D341Med (cell line): ENCODE measurements around the gene TCF4.
A peak's percentile ranks its signal among the peaks of the same experiment; 100 is the strongest.
"Not testable (repeated sequence)": the region's sequence is repeated elsewhere in the genome, so short reads cannot be mapped to it uniquely, and the experiment has no call there.

Experiments used
- DNase-seq: peaks from one replicate; pipeline ENCODE4 v3.0.0; 2012; ENCODE audit warnings: low spot score

The TCF4 gene

DNA sequence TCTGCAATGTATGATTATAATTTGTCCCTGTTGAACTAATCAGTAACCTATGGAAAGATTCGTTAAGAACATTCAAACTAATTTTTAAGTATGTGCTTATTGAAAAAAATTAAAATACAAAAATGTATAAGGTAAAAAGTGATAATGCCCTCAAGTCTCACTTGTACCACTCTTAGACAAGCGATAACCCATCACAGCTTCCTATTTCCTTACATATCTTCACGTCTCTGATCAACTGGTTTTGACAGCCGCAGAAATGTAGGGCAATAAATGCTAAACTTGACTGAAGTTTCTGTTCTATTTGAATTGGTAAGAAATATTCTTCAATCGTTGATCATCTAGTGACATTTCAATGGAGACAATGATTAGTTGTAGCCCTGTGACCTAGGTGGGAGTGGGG is 112.5 kb downstream of the TCF4 start:
- DNase-seq: no peak

DNA sequence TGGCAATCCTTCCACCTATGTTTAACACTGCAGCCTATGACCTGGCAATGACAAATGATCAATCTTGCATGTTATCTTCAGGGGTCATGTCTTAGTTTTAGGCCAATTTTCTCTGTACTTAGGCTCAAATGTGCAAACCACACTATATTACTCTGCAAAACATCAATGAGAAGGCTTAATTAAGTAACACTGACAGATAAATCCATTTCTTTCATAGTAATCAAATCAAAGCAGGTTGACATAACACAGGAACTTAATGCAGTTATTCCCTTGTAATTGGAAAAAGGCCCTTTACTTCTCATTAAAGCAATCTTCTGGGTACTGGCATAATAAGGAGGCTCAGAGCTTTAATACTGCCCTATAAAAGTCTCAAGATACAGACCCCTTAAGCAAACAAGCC is 114.4 kb downstream of the TCF4 start:
- no peak for DNase-seq

DNA sequence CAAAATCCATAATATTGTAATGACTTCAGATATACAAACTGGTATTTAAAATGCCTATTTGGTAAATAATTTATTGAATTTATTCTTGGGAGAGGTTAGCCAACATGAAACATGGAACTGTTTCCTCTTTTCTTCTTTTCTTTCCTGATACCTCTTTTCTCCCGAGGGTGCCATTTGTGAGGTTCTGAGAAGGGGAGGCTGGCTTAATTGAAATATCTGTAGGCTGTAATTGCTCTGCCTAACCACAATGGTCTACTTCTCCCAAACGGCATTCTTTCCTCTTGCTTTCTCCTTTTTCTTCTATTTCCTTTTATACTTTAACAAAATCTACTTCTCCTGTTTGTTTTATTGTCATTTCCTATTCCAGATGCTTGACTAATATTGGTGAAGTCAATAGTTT is 114.9 kb downstream of the TCF4 start:
- DNase-seq: no peak

DNA sequence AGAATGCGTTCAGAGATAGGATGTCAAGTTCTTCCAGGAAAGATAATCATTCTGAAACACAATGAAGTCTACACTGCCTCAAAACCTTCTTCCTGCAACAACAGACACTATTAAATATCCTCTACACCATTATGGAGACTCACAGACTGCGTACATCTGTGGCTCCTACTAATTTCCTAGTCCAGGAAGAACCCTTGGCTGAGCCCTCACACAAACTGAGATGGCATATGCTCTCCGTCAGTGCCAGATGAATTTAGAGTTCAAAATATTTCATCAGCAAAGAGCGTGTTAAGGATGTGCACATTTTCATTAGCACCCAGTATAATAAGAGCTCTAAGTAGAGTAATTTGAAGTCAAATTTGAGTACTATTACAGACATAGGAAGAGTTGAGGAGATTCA is 117.2 kb downstream of the TCF4 start:
- no peak for DNase-seq

DNA sequence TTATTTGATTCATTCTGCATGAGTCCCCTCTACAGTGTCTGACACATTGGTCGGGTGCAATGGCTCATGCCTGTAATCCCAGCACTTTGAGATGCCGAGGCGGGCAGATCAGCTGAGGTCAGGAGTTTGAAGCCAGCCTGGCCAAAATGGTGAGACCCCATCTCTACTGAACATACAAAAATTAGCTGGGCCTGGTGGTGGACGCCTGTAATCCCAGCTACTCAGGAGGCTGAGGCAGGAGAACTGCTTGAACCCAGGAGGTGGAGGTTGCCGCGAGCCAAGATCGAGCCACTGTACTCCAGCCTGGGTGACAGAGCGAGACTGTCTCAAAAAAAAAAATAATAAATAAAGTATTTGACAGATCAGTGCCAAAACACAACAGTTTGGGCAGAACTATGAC is 118.9 kb downstream of the TCF4 start:
- DNase-seq: not testable (repeated sequence)

DNA sequence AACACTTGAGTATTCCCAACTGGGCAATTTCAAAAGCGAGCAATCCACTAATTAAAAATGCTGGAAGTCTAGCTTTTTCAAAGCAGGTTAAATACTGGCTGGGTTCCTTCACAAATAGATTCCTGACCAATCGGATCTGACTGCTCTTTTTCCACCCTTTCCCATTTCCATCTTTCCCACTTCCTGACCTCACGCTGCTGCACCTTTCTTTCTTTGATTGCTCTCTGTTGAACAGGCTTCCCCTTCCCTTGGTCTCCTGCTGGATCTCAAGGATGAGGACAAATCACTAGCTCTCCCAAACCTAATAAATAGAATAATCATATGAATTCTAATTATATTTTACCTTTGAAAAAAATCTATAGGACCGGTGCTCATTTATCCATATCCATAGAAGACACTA is 121.2 kb downstream of the TCF4 start:
- no peak for DNase-seq

DNA sequence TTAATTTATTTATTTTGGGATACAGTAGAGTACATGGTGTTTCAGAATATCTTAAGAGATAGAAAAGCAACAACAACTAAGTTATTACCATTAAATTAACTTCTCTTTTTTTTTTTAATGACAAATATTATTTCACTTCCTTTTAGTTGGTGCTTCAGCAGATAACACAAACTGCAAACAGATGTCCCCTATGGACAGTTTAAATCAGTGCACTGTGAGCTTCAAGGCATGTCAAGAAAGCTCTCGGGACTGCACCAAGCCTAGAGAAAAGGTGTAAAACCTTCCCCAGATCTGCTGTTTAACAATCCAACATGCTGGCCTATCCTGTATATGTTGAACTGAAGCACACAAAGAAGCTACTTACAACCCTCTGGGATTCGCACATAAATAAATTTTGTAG is 122.7 kb downstream of the TCF4 start:
- DNase-seq: no peak

DNA sequence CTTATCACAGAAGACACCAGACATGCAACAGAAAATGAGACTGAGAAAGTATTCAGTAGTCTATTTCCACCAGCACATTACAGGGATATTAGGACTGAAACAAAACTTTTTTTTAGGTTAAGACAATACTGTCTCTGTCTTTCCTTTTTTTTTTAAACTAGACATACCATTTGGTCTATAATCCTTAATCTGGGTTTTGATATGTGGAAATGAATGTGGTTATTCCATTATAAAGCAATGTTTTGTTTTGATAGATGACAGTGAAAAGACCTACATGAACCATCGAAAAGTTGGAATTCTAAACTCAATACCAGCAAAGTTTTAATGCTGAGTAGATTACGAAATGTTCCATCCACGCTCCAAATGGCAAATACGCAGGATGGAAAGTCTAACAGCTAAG is 123.4 kb downstream of the TCF4 start:
- no peak for DNase-seq

DNA sequence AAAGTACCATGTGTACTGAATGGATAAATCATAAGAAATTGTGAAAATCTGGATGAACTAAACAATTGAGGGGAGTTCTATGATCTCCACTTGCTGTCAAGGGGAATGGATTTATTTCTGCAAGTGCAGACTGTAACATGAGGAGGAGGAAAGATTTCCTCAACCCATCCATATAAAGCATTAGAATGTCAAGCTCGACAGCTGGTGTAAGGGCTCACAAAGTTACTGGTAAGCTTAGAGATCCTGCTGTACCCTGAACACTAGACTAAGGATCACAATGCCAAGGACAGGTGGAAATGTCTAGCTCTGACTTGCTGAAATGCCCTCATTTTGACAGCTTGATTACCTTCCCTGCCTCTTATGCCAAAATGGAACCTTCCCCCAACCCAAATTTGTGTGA is 125.3 kb downstream of the TCF4 start:
- DNase-seq: peak; percentile 34

DNA sequence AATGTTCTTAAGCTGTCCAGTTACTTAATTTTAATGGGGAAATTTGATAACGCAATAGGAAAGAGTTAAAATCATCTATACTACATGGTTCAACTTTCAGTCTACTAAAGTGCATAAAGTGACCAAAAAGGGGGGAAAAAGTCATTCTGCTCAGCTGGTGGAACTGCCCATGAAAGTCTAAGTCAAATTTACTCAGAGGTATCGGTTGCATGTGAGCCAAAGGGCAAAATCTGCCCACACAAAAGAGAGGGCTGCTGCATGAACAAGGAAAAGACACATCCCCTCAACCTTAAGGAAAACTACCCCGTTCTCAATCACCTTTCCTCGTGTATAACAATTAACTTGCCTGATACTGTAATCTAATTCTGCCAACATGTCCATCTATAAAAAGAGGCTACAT is 126.1 kb downstream of the TCF4 start:
- DNase-seq: no peak

DNA sequence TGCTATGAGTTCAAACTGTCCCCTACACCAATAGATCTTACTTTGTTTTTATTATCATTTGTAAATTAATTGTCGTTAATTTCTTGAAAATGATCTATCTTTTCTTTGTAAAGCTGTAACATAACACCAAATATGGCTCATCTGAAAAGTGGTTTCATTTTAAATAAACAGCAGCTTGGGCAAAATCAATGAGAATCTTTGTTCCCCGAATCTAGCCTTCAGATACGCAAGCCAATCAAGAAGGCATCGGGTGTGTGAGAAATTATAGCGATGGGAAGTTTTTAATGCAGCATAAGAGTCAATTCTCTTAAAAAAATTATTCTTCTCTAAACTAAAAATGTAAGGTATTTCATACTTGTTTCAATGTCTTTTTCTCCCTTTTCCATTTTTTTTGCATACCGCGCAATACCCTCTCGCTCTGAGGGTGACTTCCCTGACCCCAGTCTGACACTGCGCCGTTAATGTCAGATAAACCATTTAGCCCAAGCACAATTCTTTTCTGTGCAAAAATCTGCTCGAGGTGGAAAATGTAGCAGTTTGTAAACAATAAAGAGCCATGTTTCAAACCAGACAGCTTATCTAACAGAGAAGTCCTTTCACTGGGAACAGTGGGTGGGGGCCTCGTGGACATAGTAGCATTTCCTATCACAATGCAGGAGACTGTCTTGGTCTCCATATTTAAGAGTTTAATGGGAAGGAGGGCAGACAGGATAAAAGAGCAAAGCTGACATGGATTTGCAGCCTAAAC is 129.4 kb downstream of the TCF4 start:
- DNase-seq: no peak

DNA sequence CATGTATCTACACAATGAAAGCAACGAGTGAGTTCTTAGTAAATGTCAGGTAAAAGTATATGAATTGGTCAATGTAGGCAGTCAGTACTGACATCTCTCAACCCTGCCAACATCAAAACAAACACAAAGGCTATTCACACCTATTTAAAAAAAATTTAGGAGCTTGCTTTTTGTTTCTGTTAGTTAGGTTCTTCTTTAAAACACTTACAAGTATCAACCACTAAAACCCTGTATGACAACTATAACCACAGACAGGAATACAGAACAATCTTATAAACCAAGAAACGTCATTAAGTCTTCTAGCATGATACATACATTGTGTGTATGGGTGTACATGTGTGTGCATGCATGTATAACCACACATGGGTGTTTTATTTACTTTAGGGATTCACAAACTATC is 131.0 kb downstream of the TCF4 start:
- DNase-seq: no peak

DNA sequence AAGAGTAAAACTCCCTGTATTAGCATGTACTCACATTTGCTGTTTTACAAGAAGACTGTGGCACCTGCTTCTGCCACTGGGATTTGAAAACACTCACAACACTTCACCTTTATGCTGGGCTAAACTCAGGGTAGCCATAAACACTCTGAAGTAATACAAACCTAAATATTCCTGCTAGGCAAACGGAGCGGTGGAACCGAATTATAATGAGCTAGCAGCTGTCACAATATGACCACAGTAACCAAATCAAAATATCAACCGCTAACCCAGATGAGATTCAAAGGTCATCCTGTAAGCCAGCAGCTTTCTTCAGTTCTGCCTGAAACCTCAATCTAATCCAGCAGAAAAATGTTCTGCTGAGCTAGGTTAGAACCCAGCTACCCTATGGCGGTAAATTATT is 132.1 kb downstream of the TCF4 start:
- no peak for DNase-seq

DNA sequence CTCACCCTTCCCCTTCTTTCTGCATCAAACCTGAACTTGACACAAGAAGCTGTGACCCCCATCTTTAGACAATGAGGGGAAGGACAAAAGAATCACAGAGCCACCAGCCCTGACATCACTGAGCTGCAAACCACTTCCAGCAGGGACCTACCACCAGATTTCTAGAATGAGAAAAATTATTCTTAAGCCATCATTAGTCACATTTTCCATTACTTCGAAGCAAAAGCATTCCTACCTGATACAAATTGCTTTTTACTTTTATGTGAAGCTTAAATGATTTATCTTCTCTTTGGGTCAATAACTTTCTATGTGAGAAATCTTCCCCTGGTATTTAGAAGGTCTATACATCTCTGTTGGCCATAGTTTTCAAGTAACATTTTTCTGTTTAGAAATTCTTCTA is 134.8 kb downstream of the TCF4 start:
- DNase-seq: no peak

DNA sequence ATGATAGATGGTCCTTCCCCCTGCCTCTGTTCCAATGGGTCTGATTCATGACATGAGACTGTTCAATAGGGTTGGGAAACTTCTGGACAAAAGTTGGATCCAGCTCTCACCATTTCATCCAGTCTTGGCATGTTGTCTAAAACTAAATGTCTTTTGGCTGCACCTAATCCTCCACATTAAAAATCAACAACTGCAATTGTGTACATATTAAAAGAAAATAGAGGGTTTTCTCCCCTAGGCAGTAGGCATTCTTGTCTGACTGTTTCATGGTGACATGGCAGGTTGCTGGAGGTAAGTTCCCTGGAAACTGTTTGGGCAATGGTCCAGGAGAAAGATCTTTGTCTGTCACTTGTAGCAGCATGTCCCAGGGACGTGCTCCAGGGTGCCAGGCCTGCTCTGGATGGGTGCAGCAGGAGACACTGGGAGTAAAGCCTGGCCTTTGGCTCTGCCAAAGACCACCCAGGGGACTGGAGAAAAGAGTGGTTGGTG is 135.8 kb downstream of the TCF4 start:
- DNase-seq: no peak

DNA sequence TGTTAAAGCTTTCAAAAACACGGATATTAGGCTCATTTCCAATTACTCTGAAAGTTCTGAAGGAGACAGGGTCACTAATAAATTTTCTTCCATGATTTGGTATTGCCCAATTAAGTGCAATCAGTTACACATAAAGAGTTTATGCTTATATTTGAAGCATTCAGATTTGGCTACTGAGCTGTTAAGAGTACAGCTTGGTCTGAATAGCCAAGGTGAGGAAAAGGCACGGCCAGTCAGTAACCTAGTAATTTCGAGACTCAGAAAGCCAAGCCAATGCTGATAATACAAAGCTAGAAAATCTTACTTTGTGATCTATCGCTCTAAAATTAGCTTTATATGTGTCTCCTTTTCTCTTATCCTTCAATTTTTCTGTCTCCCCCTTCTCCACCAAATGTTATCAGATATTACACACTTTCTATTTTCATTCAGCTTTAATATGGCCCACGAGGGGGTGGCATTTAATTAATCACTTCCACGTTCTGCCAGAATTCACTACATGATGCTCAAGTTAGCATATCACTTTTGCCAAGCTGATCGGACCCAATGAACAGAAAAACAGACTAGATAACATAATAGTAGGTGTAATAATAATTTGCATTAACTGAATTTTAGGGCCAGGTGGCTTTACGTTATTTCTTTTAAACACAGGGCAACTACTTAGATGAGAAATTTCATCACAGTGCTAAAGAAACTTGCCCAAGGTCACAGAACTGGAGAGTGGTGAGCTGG is 138.4 kb downstream of the TCF4 start:
- DNase-seq: no peak

DNA sequence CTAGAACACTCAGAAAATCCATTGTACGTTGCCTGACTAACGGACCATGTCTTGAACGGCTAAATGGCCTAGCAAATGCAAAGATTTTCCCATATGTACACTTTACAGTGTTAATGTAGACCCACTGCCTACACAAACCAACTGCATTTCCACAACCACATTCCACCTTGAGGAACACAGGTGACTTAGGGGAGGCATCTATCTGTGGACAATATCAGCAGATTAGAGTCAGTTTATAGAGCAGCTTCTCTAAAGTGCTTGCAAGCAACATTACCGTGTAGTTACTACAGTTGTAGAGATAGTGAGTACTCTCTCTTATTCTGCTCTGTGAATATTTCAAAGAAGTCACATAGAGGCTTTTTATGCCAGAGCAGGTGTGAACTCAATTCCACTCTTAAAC is 139.6 kb downstream of the TCF4 start:
- DNase-seq: no peak

DNA sequence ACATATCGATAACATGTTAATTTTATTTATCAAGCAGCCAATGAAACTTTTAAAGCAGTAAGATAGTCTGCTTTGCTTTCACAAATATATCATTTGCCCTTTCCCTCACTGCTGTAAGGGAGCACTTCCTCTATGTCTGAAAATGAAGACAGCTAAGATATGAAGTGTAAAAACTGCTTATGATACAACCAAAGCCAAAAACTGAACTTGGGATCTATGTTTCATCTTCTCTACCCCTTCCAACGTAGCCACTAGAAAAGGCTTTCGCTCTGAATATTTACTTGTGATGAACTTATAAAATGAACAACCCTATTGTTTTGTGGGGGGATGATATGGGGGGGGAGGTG is 140.3 kb downstream of the TCF4 start:
- no peak for DNase-seq

DNA sequence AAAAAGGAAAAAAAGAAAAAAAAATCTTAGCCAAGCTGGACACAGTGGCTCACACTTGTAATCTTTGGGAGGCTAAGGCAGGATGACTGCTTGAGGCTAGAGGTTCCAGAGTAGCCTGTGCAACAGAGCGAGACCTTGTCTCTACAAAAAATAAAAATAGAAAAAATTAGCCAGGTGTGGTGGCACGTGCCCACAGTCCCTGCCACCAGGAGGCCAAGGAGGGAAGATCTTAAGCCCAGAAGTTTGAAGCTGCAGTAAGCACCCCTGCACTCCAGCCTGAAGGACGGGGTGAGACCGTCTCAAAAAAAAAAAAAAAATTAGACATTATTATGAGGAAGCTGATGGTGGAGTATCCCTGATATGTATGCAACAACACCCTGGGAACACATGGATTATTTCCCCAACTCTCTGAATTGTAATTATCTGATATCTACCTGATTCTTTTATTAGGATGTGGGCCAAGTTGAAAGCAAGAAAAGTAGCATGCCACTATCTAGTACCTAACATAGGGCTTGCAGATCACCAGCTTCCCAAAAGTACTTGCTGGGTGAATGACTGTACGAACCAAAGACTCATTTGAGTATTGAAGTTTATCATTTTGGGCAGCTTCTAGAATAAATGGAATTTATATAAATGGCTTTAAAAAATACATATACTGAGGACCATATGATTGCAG is 140.9 kb downstream of the TCF4 start:
- no peak for DNase-seq

DNA sequence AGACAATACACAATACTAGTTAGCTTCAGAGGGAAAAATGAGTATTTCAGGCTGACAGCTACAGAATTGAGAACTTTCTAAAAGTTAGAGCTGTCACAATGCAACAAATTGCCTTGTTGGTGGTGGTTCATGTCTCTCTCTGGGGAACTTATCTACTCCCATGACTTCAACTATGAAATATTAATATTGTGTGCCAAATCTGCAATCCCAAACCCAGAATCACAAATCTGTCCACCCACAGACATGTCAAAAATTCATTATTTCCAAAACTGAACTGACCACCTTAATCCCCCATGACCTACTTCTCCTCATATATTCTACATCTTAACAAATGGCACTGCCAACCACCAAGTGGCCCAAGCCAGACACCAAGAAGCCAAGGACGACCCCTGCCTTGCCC is 143.5 kb downstream of the TCF4 start:
- no peak for DNase-seq

DNA sequence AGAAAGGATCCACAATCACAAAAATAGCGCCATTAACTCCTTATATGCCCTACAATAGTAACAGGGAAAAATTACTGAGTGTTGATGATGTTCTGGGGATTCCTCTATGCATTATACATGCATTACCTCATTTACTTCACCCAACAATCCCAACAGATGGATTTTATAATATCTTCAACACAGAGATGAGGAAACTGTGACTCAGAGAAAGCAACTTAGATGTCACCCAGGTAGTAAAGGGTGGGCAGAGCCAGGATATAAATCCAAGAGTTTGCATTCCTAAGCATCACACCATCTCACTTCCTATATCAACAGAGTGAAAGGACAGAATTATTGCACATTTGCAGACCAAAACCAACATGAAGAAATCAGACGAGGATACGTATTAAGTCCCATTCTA is 144.2 kb downstream of the TCF4 start:
- no peak for DNase-seq

DNA sequence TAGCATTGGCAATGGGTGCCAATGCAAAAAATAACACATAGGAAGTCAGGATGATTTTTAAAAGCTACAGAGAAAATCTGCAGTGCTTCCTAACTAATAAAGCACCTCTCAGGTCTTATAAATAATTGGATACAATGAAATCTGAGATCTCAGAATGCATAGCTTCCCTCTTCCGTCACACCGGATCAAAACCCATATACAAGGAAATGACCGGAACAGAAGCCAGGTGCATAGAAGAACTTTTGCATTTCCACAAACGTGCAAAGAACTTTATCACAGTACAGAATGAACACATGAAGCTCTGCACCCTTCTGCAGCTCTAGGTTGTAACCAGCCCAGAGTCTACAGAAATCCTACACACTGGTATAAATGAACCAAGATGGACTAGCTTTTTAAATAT is 145.4 kb downstream of the TCF4 start:
- no peak for DNase-seq

DNA sequence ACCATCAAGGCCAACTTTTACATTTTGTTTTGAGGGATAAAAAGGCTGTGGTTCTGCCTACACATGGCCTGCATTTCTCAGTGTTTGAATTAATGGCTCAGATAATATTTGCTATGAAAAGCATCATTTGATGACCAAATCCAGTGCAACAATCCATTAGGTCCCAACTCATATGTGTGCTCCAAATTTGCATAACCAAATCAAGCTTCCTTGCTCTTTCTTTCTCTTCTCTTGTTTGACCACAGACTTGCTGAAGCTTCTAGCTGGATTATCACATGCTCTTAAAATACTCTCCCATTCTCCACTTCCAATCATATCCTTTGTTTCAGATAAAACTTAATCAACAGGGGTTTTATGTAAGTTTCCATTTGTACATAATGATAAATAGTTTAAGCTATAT is 147.0 kb downstream of the TCF4 start:
- no peak for DNase-seq
